Vein endothelial cell (primary cell): ENCODE results near the gene BRD8. TPM values are rescaled to one million over a fixed set of nuclear protein-coding genes. Genes with fewer than 3 reads are reported as not detected.

Experiments
- small RNA-seq: library from RNA; depleted of rRNA; stranded (forward); fragments of <200 nt; gene quantifications from one replicate; pipeline ENCODE3, GENCODE V24; 2012
- total RNA-seq: library from RNA; depleted of rRNA; stranded (reverse); fragments of >200 nt; gene quantifications from 2 replicates; pipeline ENCODE4 v1.2.3, GENCODE V29; 2012

The BRD8 gene, protein sequence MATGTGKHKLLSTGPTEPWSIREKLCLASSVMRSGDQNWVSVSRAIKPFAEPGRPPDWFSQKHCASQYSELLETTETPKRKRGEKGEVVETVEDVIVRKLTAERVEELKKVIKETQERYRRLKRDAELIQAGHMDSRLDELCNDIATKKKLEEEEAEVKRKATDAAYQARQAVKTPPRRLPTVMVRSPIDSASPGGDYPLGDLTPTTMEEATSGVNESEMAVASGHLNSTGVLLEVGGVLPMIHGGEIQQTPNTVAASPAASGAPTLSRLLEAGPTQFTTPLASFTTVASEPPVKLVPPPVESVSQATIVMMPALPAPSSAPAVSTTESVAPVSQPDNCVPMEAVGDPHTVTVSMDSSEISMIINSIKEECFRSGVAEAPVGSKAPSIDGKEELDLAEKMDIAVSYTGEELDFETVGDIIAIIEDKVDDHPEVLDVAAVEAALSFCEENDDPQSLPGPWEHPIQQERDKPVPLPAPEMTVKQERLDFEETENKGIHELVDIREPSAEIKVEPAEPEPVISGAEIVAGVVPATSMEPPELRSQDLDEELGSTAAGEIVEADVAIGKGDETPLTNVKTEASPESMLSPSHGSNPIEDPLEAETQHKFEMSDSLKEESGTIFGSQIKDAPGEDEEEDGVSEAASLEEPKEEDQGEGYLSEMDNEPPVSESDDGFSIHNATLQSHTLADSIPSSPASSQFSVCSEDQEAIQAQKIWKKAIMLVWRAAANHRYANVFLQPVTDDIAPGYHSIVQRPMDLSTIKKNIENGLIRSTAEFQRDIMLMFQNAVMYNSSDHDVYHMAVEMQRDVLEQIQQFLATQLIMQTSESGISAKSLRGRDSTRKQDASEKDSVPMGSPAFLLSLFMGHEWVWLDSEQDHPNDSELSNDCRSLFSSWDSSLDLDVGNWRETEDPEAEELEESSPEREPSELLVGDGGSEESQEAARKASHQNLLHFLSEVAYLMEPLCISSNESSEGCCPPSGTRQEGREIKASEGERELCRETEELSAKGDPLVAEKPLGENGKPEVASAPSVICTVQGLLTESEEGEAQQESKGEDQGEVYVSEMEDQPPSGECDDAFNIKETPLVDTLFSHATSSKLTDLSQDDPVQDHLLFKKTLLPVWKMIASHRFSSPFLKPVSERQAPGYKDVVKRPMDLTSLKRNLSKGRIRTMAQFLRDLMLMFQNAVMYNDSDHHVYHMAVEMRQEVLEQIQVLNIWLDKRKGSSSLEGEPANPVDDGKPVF
- 30.1 and 50.0 TPM in 2 replicates for total RNA-seq

DNA sequence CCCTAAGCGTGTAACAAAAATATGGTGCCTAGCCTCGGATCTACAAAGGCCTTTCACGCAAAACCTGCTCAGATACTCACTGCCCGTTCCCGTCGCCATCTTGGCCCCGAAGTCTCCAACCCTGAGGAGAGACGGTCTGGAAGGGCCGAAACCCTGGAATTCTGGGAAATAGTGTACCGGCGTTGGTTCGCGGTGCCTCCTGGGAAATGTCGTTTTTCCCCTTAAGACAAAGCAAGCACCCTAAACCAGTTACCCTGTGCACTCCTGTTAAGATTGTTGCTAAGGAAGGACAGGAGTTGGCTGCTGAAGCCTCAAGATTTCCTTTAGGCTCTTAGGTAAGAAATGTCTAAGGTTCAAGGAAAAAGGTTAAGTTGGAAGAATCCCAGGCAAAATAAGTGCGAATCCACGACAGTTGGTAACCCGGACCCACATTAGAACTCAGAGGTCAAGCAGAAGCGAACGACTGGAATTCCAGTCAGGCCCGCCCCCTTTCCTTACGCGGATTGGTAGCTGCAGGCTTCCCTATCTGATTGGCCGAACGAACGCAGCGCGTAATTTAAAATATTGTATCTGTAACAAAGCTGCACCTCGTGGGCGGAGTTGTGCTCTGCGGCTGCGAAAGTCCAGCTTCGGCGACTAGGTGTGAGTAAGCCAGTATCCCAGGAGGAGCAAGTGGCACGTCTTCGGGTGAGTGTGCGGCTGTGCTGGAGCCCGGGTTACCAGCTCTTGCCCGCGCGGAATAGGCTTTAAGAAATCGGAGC is at the start of gene BRD8, which contains the start of gene KIF20A:
Gene BRD8, minus strand, starts transcription at position 115 of the 761 bp plus-strand sequence. Its CDS starts 16 bp downstream, at position 99.
Gene KIF20A, plus strand, starts transcription at position 597 of the 761 bp plus-strand sequence. CDS start 569 bp downstream, outside the sequence.

GRCh38 chr5:138213161-138214029 is 35.0 kb upstream of the BRD8 start, which contains the start of gene CDC23:
TSS of gene CDC23 (minus strand) at chr5:138213323. CDS start at chr5:138213312, 11 bp downstream.

DNA sequence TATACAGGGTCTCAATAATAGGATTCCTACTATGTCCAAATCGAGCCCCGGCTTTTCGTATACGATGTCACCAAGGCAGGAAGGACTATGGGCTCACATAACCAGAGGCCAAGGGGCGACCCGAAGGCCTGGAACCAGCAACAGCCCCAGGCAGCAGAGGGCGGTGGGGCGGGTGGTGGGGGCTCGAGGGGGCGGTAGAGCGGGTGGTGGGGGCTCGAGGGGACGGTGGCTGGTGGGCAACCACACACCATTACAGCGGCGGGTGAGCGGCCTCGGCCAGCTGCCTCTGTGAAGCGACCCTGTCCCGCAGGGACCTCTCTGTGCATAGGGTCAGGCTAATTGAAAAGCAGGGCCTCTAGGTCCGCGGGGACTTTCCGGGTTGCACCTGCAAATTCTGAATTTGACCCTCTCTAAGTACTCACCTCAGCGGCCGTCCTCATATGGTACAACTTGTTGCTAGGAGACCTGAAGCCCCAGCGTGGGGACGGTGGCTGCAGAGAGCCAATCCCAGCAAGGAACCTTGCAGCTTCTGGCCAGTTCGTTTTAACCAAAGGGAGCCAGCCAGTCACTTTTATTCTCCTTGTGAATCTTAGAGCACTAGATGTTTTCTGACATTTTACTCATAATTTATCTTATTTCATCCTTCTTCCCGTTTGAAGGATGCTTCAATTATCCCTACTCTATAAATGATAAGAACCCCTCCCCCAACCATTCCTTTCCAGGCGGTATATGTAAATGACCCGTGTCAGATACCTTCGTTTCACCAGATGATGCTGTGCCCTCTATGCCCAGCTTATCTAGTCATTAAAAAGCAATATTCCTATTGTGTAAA is 39.3 kb downstream of the BRD8 start, which contains the start of gene NME5:
Gene NME5, minus strand, starts transcription at position 480 of the 832 bp plus-strand sequence. CDS start 648 bp downstream, outside the sequence.

Small RNA genes within 50 kb of the gene (small RNA-seq; reads per million reads assigned to genes)
- gene RNU6-460P = 0.21 reads per million
- 0.40 reads per million, percentile 21 among the genes with 10 or more reads in this experiment for gene RNU6-888P

Other genes starting within 250 kb of the BRD8 start
- 25.5 and 30.5 TPM in 2 replicates for gene FAM13B, start 145.6 kb downstream of the BRD8 start, total RNA-seq
- gene WNT8A, start 94.6 kb downstream of the BRD8 start, total RNA-seq = under 0.01 TPM in 1 of 2 replicates, not detected in the other
- 1.4 and 2.6 TPM in 2 replicates for gene NME5, start 39.2 kb downstream of the BRD8 start, total RNA-seq
- gene KIF20A, start 482 bp upstream of the BRD8 start, total RNA-seq = 33.6 and 61.7 TPM in 2 replicates
- 34.0 and 39.6 TPM in 2 replicates for gene CDC23, start 34.7 kb upstream of the BRD8 start, total RNA-seq
- 0.10 TPM in 1 of 2 replicates, not detected in the other for gene GFRA3, start 96.0 kb upstream of the BRD8 start, total RNA-seq
- 4.2 and 7.9 TPM in 2 replicates for gene CDC25C, start 153.2 kb upstream of the BRD8 start, total RNA-seq
- 44.0 and 54.9 TPM in 2 replicates for gene FAM53C, start 159.6 kb upstream of the BRD8 start, total RNA-seq
- gene KDM3B, start 174.1 kb upstream of the BRD8 start, total RNA-seq = 69.9 and 74.9 TPM in 2 replicates